ENCODE measurements around the gene QRICH1. TPM values are rescaled to one million over a fixed set of nuclear protein-coding genes. Genes with fewer than 3 reads are reported as not detected.

The QRICH1 gene
- total and polyA plus RNA-seq, 4 donors: 35.1 to 76.0 (median 52.9) TPM

DNA sequence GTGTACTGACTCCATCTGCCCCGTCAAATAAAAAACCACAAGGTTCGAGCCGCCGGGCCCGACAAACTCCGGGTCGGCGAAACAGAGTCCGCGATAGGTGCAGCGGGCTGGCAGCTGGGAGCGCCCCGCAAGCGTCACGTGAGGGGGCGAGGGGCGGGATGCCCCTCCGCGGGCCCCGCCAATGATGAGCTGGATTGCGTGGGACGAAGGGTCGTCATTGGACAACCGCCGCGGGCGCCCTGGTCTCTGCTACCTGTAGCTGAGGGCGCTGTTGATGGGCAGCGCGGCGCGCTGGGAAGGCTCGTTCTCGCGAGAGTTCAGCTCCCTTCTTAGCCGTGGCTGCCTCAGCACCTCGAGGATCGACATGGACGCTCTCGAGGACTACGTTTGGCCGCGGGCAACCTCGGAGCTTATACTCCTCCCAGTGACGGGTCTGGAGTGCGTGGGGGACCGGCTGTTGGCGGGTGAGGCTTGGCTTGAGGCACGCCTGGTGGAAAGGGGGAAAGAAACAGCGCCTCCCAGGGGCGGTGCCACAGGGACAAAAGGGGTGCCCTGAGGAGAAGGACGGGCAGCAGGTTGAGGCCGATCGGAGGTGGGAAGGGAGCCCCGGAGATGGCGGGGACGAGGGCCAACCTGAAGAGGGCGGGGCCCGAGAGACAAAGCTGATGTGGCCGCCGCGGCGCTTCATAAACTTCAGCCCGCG is 86.7 kb downstream of the QRICH1 start, which contains the start of gene WDR6:
WDR6 (plus strand) TSS at position 324 of the 703 bp plus-strand sequence; CDS start at position 365, 41 bp downstream.
- Histone ChIP-seq H3K4me3 (peak within 1 kb of the TSS; percentile 71), H3K9me3 (ENCODE audit: control insufficient read depth in 4 of 4, insufficient read depth in 3 of 4, low read length in 3 of 4) (no peaks in the 10 kb centered on the region), H3K4me1 (ENCODE audit: control insufficient read depth in 5 of 5, insufficient read depth in 5 of 5, low read length in 5 of 5) (peaks cover 0 to 14% (median 2%) of the 10 kb centered on the region in 5 donors), H3K27me3 (ENCODE audit: control insufficient read depth in 3 of 3, insufficient read depth in 3 of 3, low read length in 2 of 3) (no peaks in the 10 kb centered on the region), H3K27ac (ENCODE audit: low read depth in 1 of 2, low read length in 1 of 2) (peak within 1 kb of the TSS; percentile 92 to 96), H3K36me3 (ENCODE audit: control insufficient read depth in 4 of 4, insufficient read depth in 4 of 4, low read length in 4 of 4) (peaks cover 0 to 9% (median 5%) of the 10 kb centered on the region in 4 donors), H3K9ac (ENCODE audit: insufficient read depth in 1 of 2, low read length in 2 of 2) (peak within 1 kb of the TSS; percentile 94 to 96)
- peak; percentile 96 to 97 (median 97) for DNase-seq
- peak; percentile 92 for ATAC-seq (ENCODE audit: insufficient read depth, low FRiP score)
- TF ChIP-seq CTCF (IDR thresholded peaks at IDR 0.05; ENCODE audit: control extremely low read depth, extremely low read depth): peak; percentile 36
- 0% methylated on average over 64 to 65 of the region's 65 CpGs for WGBS, 2 donors

DNA sequence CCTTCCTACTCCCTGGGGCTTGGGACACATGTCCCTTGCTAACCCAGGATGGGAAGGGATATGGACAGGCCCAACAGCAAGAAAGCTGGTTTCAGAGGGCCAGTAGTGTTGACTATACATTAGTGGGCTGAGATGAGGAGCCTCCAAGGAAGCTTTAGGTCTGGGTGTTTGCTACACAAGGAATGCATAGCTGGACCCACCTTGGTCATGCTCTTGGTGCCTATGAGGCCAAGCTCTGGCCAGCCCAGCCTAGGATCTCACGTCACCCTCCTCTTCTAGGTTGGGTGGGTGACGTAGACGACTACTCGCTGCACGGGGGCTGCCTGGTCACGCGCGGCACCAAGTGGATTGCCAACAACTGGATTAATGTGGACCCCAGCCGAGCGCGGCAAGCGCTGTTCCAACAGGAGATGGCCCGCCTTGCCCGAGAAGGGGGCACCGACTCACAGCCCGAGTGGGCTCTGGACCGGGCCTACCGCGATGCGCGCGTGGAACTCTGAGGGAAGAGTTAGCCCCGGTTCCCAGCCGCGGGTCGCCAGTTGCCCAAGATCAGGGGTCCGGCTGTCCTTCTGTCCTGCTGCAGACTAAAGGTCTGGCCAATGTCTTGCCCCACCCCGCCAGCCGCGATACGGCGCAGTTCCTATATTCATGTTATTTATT is 87.3 kb downstream of the QRICH1 start:
- WGBS, 2 donors: 2% methylated on average over 32 of the region's 32 CpGs
- H3K9me3 ChIP-seq (ENCODE audit: control insufficient read depth in 4 of 4, insufficient read depth in 3 of 4, low read length in 3 of 4): no peaks in the 10 kb centered on the region
- peak in 2 of 3 donors; percentile 45 to 51 for DNase-seq

GRCh38 chr3:49005998-49006397 is 87.9 kb downstream of the QRICH1 start:
- DNase-seq (no peak), ATAC-seq (ENCODE audit: insufficient read depth, low FRiP score) (no peak)
- Histone ChIP-seq H3K36me3 (ENCODE audit: control insufficient read depth in 4 of 4, insufficient read depth in 4 of 4, low read length in 4 of 4) (no peaks in the 10 kb centered on the region), H3K9ac (ENCODE audit: insufficient read depth in 1 of 2, low read length in 2 of 2) (peak overlapping the region in 1 of 2 donors; percentile 80), H3K27ac (ENCODE audit: low read depth in 1 of 2, low read length in 1 of 2) (peak overlapping the region in 1 of 2 donors; percentile 96), H3K27me3 (ENCODE audit: control insufficient read depth in 3 of 3, insufficient read depth in 3 of 3, low read length in 2 of 3) (no peaks in the 10 kb centered on the region), H3K4me3 (no peak overlapping the region), H3K9me3 (ENCODE audit: control insufficient read depth in 4 of 4, insufficient read depth in 3 of 4, low read length in 3 of 4) (no peaks in the 10 kb centered on the region), H3K4me1 (ENCODE audit: control insufficient read depth in 5 of 5, insufficient read depth in 5 of 5, low read length in 5 of 5) (peaks cover 0 to 14% (median 2%) of the 10 kb centered on the region in 5 donors)
- TF ChIP-seq CTCF (IDR thresholded peaks at IDR 0.05; ENCODE audit: control extremely low read depth, extremely low read depth): no peak
- 94 to 96% methylated on average over 5 of the region's 5 CpGs for WGBS, 2 donors

More for the DNA sequence above, 87.3 kb downstream of the QRICH1 start:
- no peak for TF ChIP-seq CTCF (IDR thresholded peaks at IDR 0.05; ENCODE audit: control extremely low read depth, extremely low read depth)
- Histone ChIP-seq H3K27me3 (ENCODE audit: control insufficient read depth in 3 of 3, insufficient read depth in 3 of 3, low read length in 2 of 3) (no peaks in the 10 kb centered on the region), H3K4me1 (ENCODE audit: control insufficient read depth in 5 of 5, insufficient read depth in 5 of 5, low read length in 5 of 5) (peaks cover 0 to 14% (median 2%) of the 10 kb centered on the region in 5 donors), H3K27ac (ENCODE audit: low read depth in 1 of 2, low read length in 1 of 2) (peak overlapping the region; percentile 92 to 96), H3K36me3 (ENCODE audit: control insufficient read depth in 4 of 4, insufficient read depth in 4 of 4, low read length in 4 of 4) (peaks cover 0 to 2% (median 0%) of the 10 kb centered on the region in 4 donors), H3K4me3 (peak overlapping the region; percentile 71), H3K9ac (ENCODE audit: insufficient read depth in 1 of 2, low read length in 2 of 2) (peak overlapping the region; percentile 50 to 80)
- no peak for ATAC-seq (ENCODE audit: insufficient read depth, low FRiP score)

All from lung (tissue), 12 donors.